PC-9 (cell line): ENCODE results near the gene ORAI2. TPM values are rescaled to one million over a fixed set of nuclear protein-coding genes. Genes with fewer than 3 reads are reported as not detected.

Experiments
- BruUV-seq: library from RNA; stranded (reverse); fragments of 400-500 nt; replicated peaks from 2 replicates; lab custom pipeline; 2021; lab: Mats Ljungman, UMichigan
- CTCF ChIA-PET: fragments of 300-600 bp; sonication (Branson Sonifier 250); formaldehyde crosslinking; loops from one replicate; lab custom pipeline; 2022; ENCODE audit warnings: antibody characterized with exemption; lab: Charles Lee
- POLR2A ChIA-PET: fragments of 300-600 bp; sonication (Branson Sonifier 250); formaldehyde crosslinking; loops from one replicate; lab custom pipeline; 2022; ENCODE audit warnings: antibody characterized with exemption; ENCODE audit not compliant: unreplicated experiment; lab: Charles Lee
- DNase-seq, 2 experiments: peaks; one replicate each; pipeline versions ENCODE4 v3.0.0 to v3.0.0-alpha.2; 2015 to 2022; ENCODE audit warnings: mixed read lengths in 1 of 2
- H2AFZ ChIP-seq: fragments of 200-600 bp; sonication (generic); 2 replicates; pipeline ENCODE4 v1.8.1; 2017; ENCODE audit warnings: antibody characterized with exemption
- H3F3A ChIP-seq: fragments of 200-600 bp; sonication (generic); 2 replicates; pipeline ENCODE4 v1.8.1; 2017; ENCODE audit warnings: antibody characterized with exemption, mild to moderate bottlenecking, low read depth; ENCODE audit not compliant: insufficient read depth
- H3K27ac ChIP-seq: fragments of 200-600 bp; sonication (generic); 2 replicates; pipeline ENCODE4 v1.6.1; 2016; ENCODE audit warnings: mixed run types
- H3K27me3 ChIP-seq: fragments of 200-600 bp; sonication (generic); 2 replicates; pipeline ENCODE4 v1.6.1; 2016; ENCODE audit warnings: low read depth, mixed run types; ENCODE audit not compliant: insufficient read depth
- H3K36me3 ChIP-seq: fragments of 200-600 bp; sonication (generic); 2 replicates; pipeline ENCODE4 v1.6.1; 2016; ENCODE audit warnings: low read depth, mixed run types
- H3K4me1 ChIP-seq: fragments of 200-600 bp; sonication (generic); replicated peaks from 2 replicates; pipeline ENCODE4 v1.6.1; 2016; ENCODE audit warnings: mixed run types; ENCODE audit not compliant: insufficient read depth
- H3K4me2 ChIP-seq: fragments of 200-600 bp; sonication (generic); 2 replicates; pipeline ENCODE4 v1.6.1; 2017; ENCODE audit warnings: mixed run types
- H3K4me3 ChIP-seq: fragments of 200-600 bp; sonication (generic); 2 replicates; pipeline ENCODE4 v1.6.1; 2016; ENCODE audit warnings: mixed run types
- H3K79me2 ChIP-seq: fragments of 200-600 bp; sonication (generic); 2 replicates; pipeline ENCODE4 v1.6.1; 2017; ENCODE audit warnings: low read depth, mixed run types
- H3K9me2 ChIP-seq: fragments of 200-600 bp; sonication (generic); 2 replicates; pipeline ENCODE4 v1.8.1; 2017; ENCODE audit warnings: mild to moderate bottlenecking; ENCODE audit not compliant: insufficient read depth
- H3K9me3 ChIP-seq: fragments of 200-600 bp; sonication (generic); 2 replicates; pipeline ENCODE4 v1.8.1; 2016; ENCODE audit warnings: low read depth; ENCODE audit not compliant: insufficient read depth
- H4K20me1 ChIP-seq: fragments of 200-600 bp; sonication (generic); 2 replicates; pipeline ENCODE4 v1.8.1; 2017; ENCODE audit not compliant: insufficient read depth
- CTCF ChIP-seq: fragments of 200-600 bp; sonication (generic); conservative IDR thresholded peaks from 2 replicates; pipeline ENCODE4 v1.6.1; 2017; ENCODE audit warnings: mixed run types, antibody characterized with exemption, mild to moderate bottlenecking, moderate library complexity
- EZH2 ChIP-seq: fragments of 200-600 bp; sonication (generic); IDR thresholded peaks from 2 replicates; pipeline ENCODE4 v1.8.0; 2017; ENCODE audit warnings: antibody characterized with exemption, low read depth
- intact Hi-C: fragments of 100-400 bp; cut with micrococcal nuclease; formaldehyde crosslinking; loops from one replicate; pipeline ENCODE4 v1.10.0; 2022; ENCODE audit not compliant: unreplicated experiment
- total RNA-seq: library from RNA; stranded (reverse); gene quantifications from 2 replicates; pipeline ENCODE4 v1.2.3, GENCODE V29; 2021

ORAI2 gene
- total RNA-seq, 1 experiment from 2014 or later: 53.3 TPM

GRCh38 chr7:102463841-102464576 is 30.6 kb downstream of the ORAI2 start:
- ChIA-PET CTCF (no interaction called here), POLR2A (interaction anchor here (0.6 to 0.8 kb wide), 2 partner anchors 48 to 77 kb away, joined by 3 to 28 read pairs; no protein-coding TSS in a partner anchor)
- peak overlapping the region; percentile 91 for H3K4me2 ChIP-seq
- no peaks in the 10 kb centered on the region for H4K20me1 ChIP-seq
- H3K9me3 ChIP-seq: no peaks in the 10 kb centered on the region
- intact Hi-C loops: loop anchor here (10.0 kb wide), 1 partner anchor 189 kb away; no protein-coding TSS in a partner anchor
- H3K27me3 ChIP-seq: no peaks in the 10 kb centered on the region
- H3K36me3 ChIP-seq: no peaks in the 10 kb centered on the region
- H3K9me2 ChIP-seq: no peaks in the 10 kb centered on the region
- no peak overlapping the region for H3K27ac ChIP-seq
- H3K4me1 ChIP-seq: peaks cover 12% of the 10 kb centered on the region
- peak overlapping the region; percentile 99 for H3K4me3 ChIP-seq
- no peak for DNase-seq
- peaks cover 17% of the 10 kb centered on the region; the same call in 1 of the 2 replicates for H3K79me2 ChIP-seq
- BruUV-seq: TSS peak; percentile 16
- no peaks in the 10 kb centered on the region; the same call in 1 of the 2 replicates for H3F3A ChIP-seq
- TF ChIP-seq EZH2 (no peak), CTCF (no peak)
- H2AFZ ChIP-seq: peak overlapping the region; percentile 100

DNA sequence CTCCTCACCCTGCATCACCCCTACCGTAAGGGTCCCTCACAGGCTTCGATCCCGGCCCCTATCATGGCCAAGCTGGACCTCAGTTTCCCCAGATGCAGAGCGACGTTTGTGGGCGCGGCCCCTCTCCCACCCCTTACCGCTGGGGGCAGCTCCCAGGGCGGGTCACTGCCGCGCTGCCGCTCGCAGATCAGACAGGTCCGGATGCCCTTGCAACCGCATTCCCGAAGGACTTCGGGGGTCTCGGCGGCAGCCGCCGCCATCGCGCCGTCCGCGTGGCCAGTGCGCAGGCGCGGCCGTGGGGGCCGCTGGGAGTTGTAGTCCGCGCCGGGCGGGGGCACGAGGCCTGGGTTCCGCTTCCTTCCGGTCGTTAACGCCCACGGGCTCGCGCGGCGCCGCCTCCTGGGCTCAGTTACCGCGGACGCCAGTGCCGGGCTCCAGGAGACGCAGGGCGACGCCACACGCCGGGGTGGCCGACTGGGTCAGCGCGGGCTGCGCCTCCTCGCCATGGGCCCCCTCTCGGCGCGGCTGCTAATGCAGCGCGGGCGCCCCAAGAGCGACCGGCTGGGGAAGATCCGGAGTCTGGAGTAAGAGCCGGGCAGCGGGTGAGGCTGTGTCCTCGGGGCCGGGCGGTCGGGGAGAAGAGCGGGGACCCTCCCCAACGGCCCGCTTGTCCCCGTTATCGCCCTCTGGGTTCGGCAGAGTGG is 31.4 kb downstream of the ORAI2 start, which contains the start of the genes ALKBH4 and LRWD1:
TSS of gene ALKBH4 (minus strand) at position 287 of the 704 bp plus-strand sequence. CDS start at position 260, 27 bp downstream.
TSS of gene LRWD1 (plus strand) at position 408 of the 704 bp plus-strand sequence. CDS start at position 505, 97 bp downstream.
- H3K27me3 ChIP-seq: no peaks in the 10 kb centered on the region
- H4K20me1 ChIP-seq: no peaks in the 10 kb centered on the region
- H3F3A ChIP-seq: no peaks in the 10 kb centered on the region; the same call in 1 of the 2 replicates
- H3K4me1 ChIP-seq: peaks cover 12% of the 10 kb centered on the region
- no TSS peak for BruUV-seq
- no peaks in the 10 kb centered on the region for H3K36me3 ChIP-seq
- peak; percentile 69 to 95 for DNase-seq
- no peak within 1 kb of the TSS for H3K27ac ChIP-seq
- H3K9me3 ChIP-seq: no peaks in the 10 kb centered on the region
- ChIA-PET POLR2A (interaction anchor here (0.8 kb wide), 1 partner anchor 49 kb away, joined by 28 read pairs; no protein-coding TSS in a partner anchor), CTCF (interaction anchor here (0.5 to 0.6 kb wide), 2 partner anchors 31 to 185 kb away, joined by 6 to 7 read pairs; no protein-coding TSS in a partner anchor)
- H3K4me2 ChIP-seq: peak within 1 kb of the TSS; percentile 91
- H2AFZ ChIP-seq: peak within 1 kb of the TSS; percentile 100
- H3K4me3 ChIP-seq: peak within 1 kb of the TSS; percentile 99
- intact Hi-C loops: loop anchor here (10.0 kb wide), 1 partner anchor 190 kb away; no protein-coding TSS in a partner anchor
- no peaks in the 10 kb centered on the region for H3K9me2 ChIP-seq
- peaks cover 17% of the 10 kb centered on the region; the same call in 1 of the 2 replicates for H3K79me2 ChIP-seq
- TF ChIP-seq EZH2: no peak
- TF ChIP-seq CTCF: no peak

DNA sequence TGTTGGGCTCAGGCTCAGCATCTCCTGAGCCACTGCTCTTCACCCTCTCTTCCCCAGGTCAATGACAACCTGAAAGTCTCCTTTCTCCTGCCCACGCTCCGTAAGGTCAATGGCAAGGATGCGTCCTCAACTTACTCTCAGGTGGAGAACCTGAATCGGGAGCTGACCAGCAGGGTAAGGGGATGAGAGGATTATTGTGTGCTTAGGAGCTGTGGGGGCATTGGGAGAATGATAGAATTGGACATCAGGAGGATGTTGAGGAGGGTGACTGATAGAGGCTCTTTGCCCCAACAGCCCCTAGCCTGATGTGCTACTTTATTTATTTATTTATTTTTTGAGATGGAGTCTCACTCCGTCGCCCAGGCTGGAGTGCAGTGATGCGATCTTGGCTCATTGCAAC is 32.7 kb downstream of the ORAI2 start:
- TF ChIP-seq CTCF (no peak), EZH2 (no peak)
- Histone ChIP-seq H3F3A (no peaks in the 10 kb centered on the region; the same call in 1 of the 2 replicates), H3K36me3 (no peaks in the 10 kb centered on the region), H3K79me2 (peaks cover 17% of the 10 kb centered on the region; the same call in 1 of the 2 replicates), H3K27me3 (no peaks in the 10 kb centered on the region), H3K4me2 (peak overlapping the region; percentile 91), H3K4me1 (peaks cover 12% of the 10 kb centered on the region), H3K9me2 (no peaks in the 10 kb centered on the region), H4K20me1 (no peaks in the 10 kb centered on the region), H3K9me3 (no peaks in the 10 kb centered on the region), H3K4me3 (no peak overlapping the region; the same call in 1 of the 2 replicates), H2AFZ (no peak overlapping the region), H3K27ac (no peak overlapping the region)
- intact Hi-C loops: loop anchor here (10.0 kb wide), 1 partner anchor 191 kb away; no protein-coding TSS in a partner anchor
- ChIA-PET CTCF (interaction anchor here (0.5 to 0.6 kb wide), 3 partner anchors 10 to 70 kb away, joined by 4 to 5 read pairs (median 4); partner anchors contain the start of gene PRKRIP1), POLR2A (no interaction called here)
- DNase-seq: no peak
- no TSS peak for BruUV-seq
